ENCODE measurements around the gene RFC2.

- TF ChIP-seq CTCF (conservative IDR thresholded peaks at IDR 0.05; ENCODE audit: low read length) (no peak), EZH2phosphoT487 (IDR thresholded peaks at IDR 0.05; ENCODE audit: borderline replicate concordance) (no peak)
These were observed 35.9 kb downstream of the RFC2 start for GRCh38 chr7:74218343-74218698.

Data from Loucy (cell line).